SK-N-SH treated with all-trans-retinoic acid at 6 μM for 48 hours (cell line): ENCODE data around the gene MEIS2.

Source experiments
- ATAC-seq: fragments of 200-7000 bp; cut with Tn5 transposase; 3 replicates; pipeline ENCODE4 v1.9.1; 2020; ENCODE audit warnings: mild to moderate bottlenecking, moderate library complexity
- ARNTL ChIP-seq: fragments of 450-650 bp; formaldehyde crosslinking; IDR thresholded peaks from 2 replicates; pipeline ENCODE4 v1.5.0; 2020; ENCODE audit warnings: low read depth, mild to moderate bottlenecking, moderate library complexity, borderline replicate concordance
- CREB5 ChIP-seq: fragments of 250-450 bp; sonication (Bioruptor Pico); IDR thresholded peaks from 2 replicates; pipeline ENCODE4 v1.5.1; 2020; ENCODE audit warnings: low read depth, mild to moderate bottlenecking, moderate library complexity
- CSDC2 ChIP-seq: fragments of 250-450 bp; sonication (Bioruptor Pico); IDR thresholded peaks from 2 replicates; pipeline ENCODE4 v1.5.0; 2020; ENCODE audit warnings: mild to moderate bottlenecking, moderate library complexity
- CSRNP3 ChIP-seq: fragments of 250-450 bp; sonication (Bioruptor Pico); IDR thresholded peaks from 2 replicates; pipeline ENCODE4 v1.5.1; 2021; ENCODE audit warnings: mild to moderate bottlenecking, moderate library complexity
- ESRRG ChIP-seq: fragments of 250-450 bp; sonication (Bioruptor Pico); IDR thresholded peaks from 2 replicates; pipeline ENCODE4 v1.6.1; 2021; ENCODE audit warnings: mild to moderate bottlenecking
- GLIS3 ChIP-seq: fragments of 250-450 bp; sonication (Bioruptor Pico); IDR thresholded peaks from 2 replicates; pipeline ENCODE4 v1.5.0; 2020; ENCODE audit warnings: mild to moderate bottlenecking, moderate library complexity
- ISL1 ChIP-seq: fragments of 250-450 bp; sonication (Bioruptor Pico); IDR thresholded peaks from 2 replicates; pipeline ENCODE4 v2.1.2; 2022; ENCODE audit warnings: mild to moderate bottlenecking, moderate library complexity
- POU6F1 ChIP-seq: fragments of 250-450 bp; sonication (Bioruptor Pico); IDR thresholded peaks from 2 replicates; pipeline ENCODE4 v1.8.0; 2021; ENCODE audit warnings: low read depth, mild to moderate bottlenecking, moderate library complexity, borderline replicate concordance
- PPARA ChIP-seq: fragments of 250-450 bp; sonication (Bioruptor Pico); IDR thresholded peaks from 2 replicates; pipeline ENCODE4 v1.5.0; 2020; ENCODE audit warnings: mild to moderate bottlenecking, borderline replicate concordance
- RARB ChIP-seq: fragments of 250-450 bp; sonication (Bioruptor Pico); IDR thresholded peaks from 2 replicates; pipeline ENCODE4 v1.8.0; 2021; ENCODE audit warnings: mild to moderate bottlenecking, moderate library complexity
- SNAI2 ChIP-seq: fragments of 250-450 bp; sonication (Bioruptor Pico); IDR thresholded peaks from 2 replicates; pipeline ENCODE4 v1.5.0; 2020; ENCODE audit warnings: mild to moderate bottlenecking, moderate library complexity
- TCF4 ChIP-seq: fragments of 250-450 bp; sonication (Bioruptor Pico); IDR thresholded peaks from 2 replicates; pipeline ENCODE4 v1.8.0; 2021; ENCODE audit warnings: mild to moderate bottlenecking, moderate library complexity, borderline replicate concordance
- TSHZ2 ChIP-seq: fragments of 250-450 bp; sonication (Bioruptor Pico); IDR thresholded peaks from 2 replicates; pipeline ENCODE4 v1.5.0; 2020; ENCODE audit warnings: mild to moderate bottlenecking, moderate library complexity
- ZC3H10 ChIP-seq: fragments of 250-450 bp; sonication (Bioruptor Pico); IDR thresholded peaks from 2 replicates; pipeline ENCODE4 v1.5.1; 2021; ENCODE audit warnings: mild to moderate bottlenecking, moderate library complexity
- ZFP3 ChIP-seq: fragments of 250-450 bp; sonication (Bioruptor Pico); IDR thresholded peaks from 2 replicates; pipeline ENCODE4 v1.5.0; 2020; ENCODE audit warnings: mild to moderate bottlenecking, moderate library complexity
- ZFP30 ChIP-seq: fragments of 450-650 bp; formaldehyde crosslinking; IDR thresholded peaks from 2 replicates; pipeline ENCODE4 v1.5.0; 2022; ENCODE audit warnings: mild to moderate bottlenecking, moderate library complexity
- ZNF565 ChIP-seq: fragments of 450-650 bp; formaldehyde crosslinking; conservative IDR thresholded peaks from 2 replicates; pipeline ENCODE4 v1.5.0; 2020; ENCODE audit warnings: low read depth, mild to moderate bottlenecking, moderate library complexity
- ZNF70 ChIP-seq: fragments of 450-650 bp; formaldehyde crosslinking; IDR thresholded peaks from 2 replicates; pipeline ENCODE4 v1.5.0; 2020; ENCODE audit warnings: mild to moderate bottlenecking, moderate library complexity
- ZNF8 ChIP-seq: fragments of 450-650 bp; formaldehyde crosslinking; IDR thresholded peaks from 2 replicates; pipeline ENCODE4 v1.5.0; 2020; ENCODE audit warnings: mild to moderate bottlenecking, moderate library complexity

Gene MEIS2

GRCh38 chr15:36901012-36901411 lies 199.3 kb downstream of the MEIS2 start (continued):
- TF ChIP-seq CSRNP3 (CRISPR knock-in tag) (no peak), ISL1 (no peak), ZC3H10 (no peak), PPARA (CRISPR knock-in tag) (no peak)

- ATAC-seq, result no peak
- TF ChIP-seq ZFP30 (CRISPR knock-in tag) (no peak), SNAI2 (no peak), ZC3H10 (no peak), GLIS3 (CRISPR knock-in tag) (no peak), ISL1 (no peak), ZNF8 (CRISPR knock-in tag) (no peak), PPARA (CRISPR knock-in tag) (no peak), POU6F1 (CRISPR knock-in tag) (no peak), CREB5 (CRISPR knock-in tag) (no peak), CSRNP3 (CRISPR knock-in tag) (no peak), ZNF70 (CRISPR knock-in tag) (no peak)
These were observed 200.7 kb downstream of the MEIS2 start for GRCh38 chr15:36899696-36900095.

- TF ChIP-seq GLIS3 (CRISPR knock-in tag) (no peak), ZFP30 (CRISPR knock-in tag) (no peak), TCF4 (no peak), TSHZ2 (no peak), ESRRG (no peak)
- ATAC-seq, result no peak
These were observed 201.7 kb downstream of the MEIS2 start for GRCh38 chr15:36898536-36899126.

GRCh38 chr15:36897834-36898233 lies 202.5 kb downstream of the MEIS2 start:
- no peak for TF ChIP-seq PPARA (CRISPR knock-in tag)
- no peak for TF ChIP-seq GLIS3 (CRISPR knock-in tag)
- no peak for TF ChIP-seq CSRNP3 (CRISPR knock-in tag)
- TF ChIP-seq ZNF70 (CRISPR knock-in tag), result no peak
- no peak for TF ChIP-seq ESRRG
- no peak for TF ChIP-seq ARNTL (CRISPR knock-in tag)
- TF ChIP-seq SNAI2, result no peak
- no peak for TF ChIP-seq CREB5 (CRISPR knock-in tag)
- no peak for TF ChIP-seq RARB (CRISPR knock-in tag)
- TF ChIP-seq CSDC2 (CRISPR knock-in tag), result no peak
- no peak for TF ChIP-seq ZNF565 (CRISPR knock-in tag)
- TF ChIP-seq POU6F1 (CRISPR knock-in tag), result no peak
- no peak for TF ChIP-seq ZFP3 (CRISPR knock-in tag)
- 0 out of 3 replicates have a peak, but pooled peaks have one; percentile 9 for ATAC-seq
